ENCODE measurements around the gene MRPL39. TPM values are rescaled to one million over a fixed set of nuclear protein-coding genes. Genes with fewer than 3 reads are reported as not detected.

Gene MRPL39
- total RNA-seq, 6 donors from 2014 or later: 12.7 to 24.2 (median 19.1) TPM

GRCh38 chr21:25578056-25578961 is 29.0 kb downstream of the MRPL39 start:
- H3K9me3 ChIP-seq: no peaks in the 10 kb centered on the region
- H3K4me1 ChIP-seq: peaks cover 0 to 3% (median 0%) of the 10 kb centered on the region in 4 donors
- no peak for TF ChIP-seq EP300 (IDR thresholded peaks at IDR 0.05)
- no peak overlapping the region for H3K27ac ChIP-seq
- ATAC-seq (ENCODE audit: low FRiP score in 2 of 2) (no peak), DNase-seq (no peak)
- H3K4me3 ChIP-seq: no peak overlapping the region
- H3K27me3 ChIP-seq: no peaks in the 10 kb centered on the region
- WGBS, 2 donors: 87 to 92% methylated on average over 7 of the region's 7 CpGs
- peaks cover 0 to 4% (median 0%) of the 10 kb centered on the region in 4 donors for H3K36me3 ChIP-seq

- H3K4me3 ChIP-seq: no peak overlapping the region
- H3K9me3 ChIP-seq: no peaks in the 10 kb centered on the region
- DNase-seq: no peak
- H3K36me3 ChIP-seq: peaks cover 0 to 4% (median 0%) of the 10 kb centered on the region in 4 donors
- ATAC-seq (ENCODE audit: low FRiP score in 2 of 2): no peak
- no peaks in the 10 kb centered on the region for H3K4me1 ChIP-seq
- H3K27ac ChIP-seq: no peak overlapping the region
- TF ChIP-seq EP300 (IDR thresholded peaks at IDR 0.05): no peak
- TF ChIP-seq POLR2A (IDR thresholded peaks at IDR 0.05): no peak
- TF ChIP-seq POLR2AphosphoS5 (IDR thresholded peaks at IDR 0.05): no peak
- no peak for TF ChIP-seq CTCF (IDR thresholded peaks at IDR 0.05)
- 85% methylated on average over 3 of the region's 3 CpGs for WGBS, 2 donors
- H3K27me3 ChIP-seq: no peaks in the 10 kb centered on the region
These were observed 29.7 kb downstream of the MRPL39 start for GRCh38 chr21:25577424-25578055.

- Histone ChIP-seq H3K4me3 (no peak overlapping the region), H3K9me3 (no peaks in the 10 kb centered on the region), H3K27ac (no peak overlapping the region), H3K4me1 (peaks cover 0 to 1% (median under 1%) of the 10 kb centered on the region in 4 donors), H3K27me3 (no peaks in the 10 kb centered on the region), H3K36me3 (peaks cover 0 to 4% (median 0%) of the 10 kb centered on the region in 4 donors)
- WGBS, 2 donors: 65 to 67% methylated on average over 6 of the region's 6 CpGs
- TF ChIP-seq CTCF (IDR thresholded peaks at IDR 0.05) (no peak), EP300 (IDR thresholded peaks at IDR 0.05) (no peak), POLR2AphosphoS5 (IDR thresholded peaks at IDR 0.05) (no peak), POLR2A (IDR thresholded peaks at IDR 0.05) (no peak)
- ATAC-seq (ENCODE audit: low FRiP score in 2 of 2): peak in 1 of 2 donors; percentile 64
- no peak for DNase-seq
These were observed 33.7 kb downstream of the MRPL39 start for GRCh38 chr21:25573409-25574206.

GRCh38 chr21:25572861-25573310 is 34.4 kb downstream of the MRPL39 start:
- DNase-seq (no peak), ATAC-seq (ENCODE audit: low FRiP score in 2 of 2) (no peak)
- TF ChIP-seq POLR2A (IDR thresholded peaks at IDR 0.05) (no peak), POLR2AphosphoS5 (IDR thresholded peaks at IDR 0.05) (no peak), EP300 (IDR thresholded peaks at IDR 0.05) (no peak), CTCF (IDR thresholded peaks at IDR 0.05) (no peak)
- no peak overlapping the region for H3K27ac ChIP-seq
- H3K36me3 ChIP-seq: peaks cover 0 to 4% (median 0%) of the 10 kb centered on the region in 4 donors
- peaks cover 0 to 8% (median 4%) of the 10 kb centered on the region in 4 donors for H3K4me1 ChIP-seq
- no peaks in the 10 kb centered on the region for H3K9me3 ChIP-seq
- no peaks in the 10 kb centered on the region for H3K27me3 ChIP-seq
- H3K4me3 ChIP-seq: no peak overlapping the region
- 51 to 55% methylated on average over 3 of the region's 3 CpGs for WGBS, 2 donors

GRCh38 chr21:25571726-25572121 is 35.6 kb downstream of the MRPL39 start:
- DNase-seq (no peak), ATAC-seq (ENCODE audit: low FRiP score in 2 of 2) (no peak)
- H3K27me3 ChIP-seq: no peaks in the 10 kb centered on the region
- H3K4me3 ChIP-seq: no peak overlapping the region
- no peaks in the 10 kb centered on the region for H3K9me3 ChIP-seq
- H3K27ac ChIP-seq: no peak overlapping the region
- peaks cover 0 to 9% (median 5%) of the 10 kb centered on the region in 4 donors for H3K4me1 ChIP-seq
- no peak for TF ChIP-seq POLR2A (IDR thresholded peaks at IDR 0.05)
- no peak for TF ChIP-seq CTCF (IDR thresholded peaks at IDR 0.05)
- no peak for TF ChIP-seq POLR2AphosphoS5 (IDR thresholded peaks at IDR 0.05)
- TF ChIP-seq EP300 (IDR thresholded peaks at IDR 0.05): no peak
- WGBS, 2 donors: 78 to 83% methylated on average over 1 of the region's 1 CpG
- no peaks in the 10 kb centered on the region for H3K36me3 ChIP-seq

All from upper lobe of left lung (tissue), 6 donors.